NCI-H2029 treated with DMSO at 0.1 percent for 48 hours (cell line): ENCODE results near the gene RRAD.
"Not testable (repeated sequence)": the region's sequence is repeated elsewhere in the genome, so short reads cannot be mapped to it uniquely, and the experiment has no call there.

Experiments used
- DNase-seq: peaks from one replicate; lab custom pipeline; 2025; lab: John Stamatoyannopoulos, UW

Gene RRAD

DNA sequence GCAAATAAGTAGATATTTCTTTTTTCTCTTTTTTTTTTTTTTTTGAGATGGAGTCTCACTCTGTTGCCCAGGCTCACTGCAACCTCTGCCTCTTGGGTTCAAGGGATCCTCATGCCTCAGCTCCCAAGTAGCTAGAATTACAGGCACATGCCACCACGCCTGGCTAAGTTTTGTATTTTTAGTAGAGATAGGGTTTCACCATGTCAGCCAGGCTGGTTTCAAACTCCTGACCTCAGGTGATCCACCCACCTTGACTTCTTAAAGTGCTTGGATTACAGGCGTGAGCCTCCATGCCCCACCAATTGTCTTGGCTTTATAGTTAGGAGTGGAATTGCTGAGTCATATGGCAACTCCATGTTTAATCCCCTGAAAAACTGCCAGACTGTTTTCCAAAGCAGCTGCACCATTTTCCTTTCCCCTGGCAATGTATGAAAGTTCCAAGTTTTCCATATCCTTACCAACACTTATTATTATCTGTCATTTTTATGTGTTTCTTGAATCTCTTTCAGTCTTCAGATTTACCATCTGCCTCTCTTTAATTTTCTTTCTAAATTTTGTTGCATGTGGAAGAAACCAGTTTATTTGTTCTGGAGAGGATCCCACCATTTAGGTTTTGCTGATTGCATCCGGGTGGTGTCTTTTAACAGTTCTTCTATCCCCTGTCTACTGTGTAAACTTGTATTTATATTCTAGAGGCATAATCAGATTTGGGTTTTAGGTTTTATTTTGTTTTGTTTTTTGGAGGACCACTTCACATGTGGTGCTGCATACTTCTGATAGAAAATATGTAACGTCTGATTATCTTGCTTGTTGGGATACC is 25.8 kb upstream of the RRAD start:
- DNase-seq = no peak

DNA sequence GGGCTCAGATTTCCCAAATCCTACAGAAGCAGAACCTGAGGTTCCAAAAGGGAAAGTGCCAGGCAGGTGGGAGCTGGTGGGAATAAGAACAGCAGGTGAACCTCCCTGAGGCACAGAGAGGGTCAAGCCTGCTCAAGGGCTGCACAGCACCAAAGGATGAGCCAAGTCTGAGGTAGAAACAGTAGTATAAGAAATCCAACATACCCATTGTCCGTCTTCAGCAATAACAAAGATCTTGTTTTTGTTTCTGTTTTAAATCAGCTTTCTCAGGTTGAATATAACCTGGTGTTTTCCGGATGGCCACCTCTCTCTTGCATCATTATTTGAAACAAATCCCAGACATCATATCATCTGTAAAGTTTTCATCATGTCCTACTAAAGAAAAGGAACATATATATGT is 25.1 kb upstream of the RRAD start:
- DNase-seq = no peak

DNA sequence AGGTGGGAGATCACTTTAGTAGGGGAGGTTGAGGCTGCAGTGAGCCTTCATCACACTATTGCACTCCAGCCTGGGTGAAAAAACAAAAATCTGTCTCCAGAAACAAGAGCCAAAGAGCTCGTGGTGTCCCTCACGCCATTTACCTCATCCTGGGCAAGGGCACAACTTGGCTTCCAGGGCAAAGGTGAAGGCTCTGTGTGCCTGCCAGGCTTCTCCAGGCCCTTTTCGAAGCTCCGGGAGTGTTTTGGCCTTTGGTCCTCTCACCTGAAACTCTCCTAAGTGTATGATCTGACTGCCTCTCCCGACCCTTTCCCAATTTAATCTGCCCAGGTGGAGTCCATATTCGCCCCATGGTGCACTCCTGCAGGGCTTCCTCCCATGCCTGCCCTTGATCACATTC is 24.1 kb upstream of the RRAD start:
- DNase-seq = no peak

DNA sequence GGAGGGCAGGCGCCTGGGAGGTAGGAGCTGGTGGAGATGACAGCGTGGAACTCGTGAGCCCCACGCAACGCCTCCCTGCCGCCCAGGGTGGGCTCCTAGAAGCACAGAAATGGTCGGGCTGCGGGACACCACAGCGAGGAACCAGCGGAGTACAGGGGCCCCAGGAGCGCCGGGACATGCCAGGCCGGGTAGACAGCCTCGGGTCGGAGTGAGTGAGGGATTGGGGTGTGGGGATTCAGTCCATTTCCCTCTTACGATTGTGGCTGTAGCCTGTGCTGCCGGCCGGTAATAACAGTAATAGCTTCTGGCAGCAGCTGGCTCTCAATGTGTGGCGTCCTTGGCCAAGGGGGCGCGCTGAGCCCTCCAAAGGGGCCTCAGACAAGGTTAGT is 23.5 kb upstream of the RRAD start:
- DNase-seq = no peak

- no peak for DNase-seq
These were observed 22.9 kb upstream of the RRAD start for GRCh38 chr16:66948134-66948836.

DNA sequence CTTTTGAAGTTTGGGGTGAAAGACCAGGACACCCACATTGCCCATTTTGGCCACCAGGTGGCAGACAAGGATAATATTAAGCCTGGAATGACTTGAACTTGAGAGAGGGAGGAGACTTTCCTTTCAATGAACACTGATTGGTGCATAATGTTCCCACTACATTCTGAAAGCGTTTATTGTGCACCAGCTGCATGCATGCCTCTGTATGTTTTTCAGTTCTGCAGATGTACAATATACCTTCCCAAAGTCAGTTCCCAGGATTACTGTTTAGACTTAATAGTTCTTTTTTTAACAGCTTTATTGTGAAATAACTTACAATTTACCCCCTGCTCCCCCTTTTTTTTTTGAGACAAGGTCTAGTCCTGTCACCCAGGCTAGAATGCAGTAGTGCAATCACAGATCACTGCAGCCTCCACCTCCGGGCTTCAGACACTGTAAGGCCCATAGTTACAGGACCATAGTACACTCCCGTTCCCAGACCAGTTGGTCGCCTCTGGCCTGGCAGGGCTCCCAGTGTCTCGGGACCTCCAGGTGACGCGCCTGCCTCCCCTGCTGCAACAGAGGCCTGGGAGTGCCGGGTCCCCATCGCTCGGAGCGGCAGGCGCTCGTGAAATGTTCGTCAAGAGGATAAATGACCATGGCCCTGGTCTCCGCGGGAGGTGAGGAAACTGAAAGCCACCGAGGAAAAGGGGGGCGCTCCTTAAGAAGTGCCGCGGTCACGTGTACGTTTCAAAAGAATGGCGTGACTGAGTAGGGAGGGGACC is 22.1 kb upstream of the RRAD start:
- peak; percentile 24 for DNase-seq

DNA sequence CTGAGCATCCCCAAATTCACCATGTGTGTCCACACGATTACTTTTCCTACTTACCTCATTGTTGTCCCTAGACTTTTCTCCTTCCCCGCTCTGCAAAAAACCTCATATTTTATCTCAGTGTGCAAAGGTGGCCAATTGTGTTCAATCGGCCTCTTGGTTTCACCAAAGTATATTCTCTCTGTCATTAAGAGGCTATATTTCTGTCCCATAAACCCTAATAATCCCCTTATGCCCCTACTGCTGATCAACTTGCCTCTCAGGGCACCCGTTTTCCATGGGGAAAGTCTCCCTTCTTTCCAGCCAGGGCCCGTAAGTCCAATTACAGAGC is 21.6 kb upstream of the RRAD start:
- no peak for DNase-seq

GRCh38 chr16:66946541-66946940 is 21.2 kb upstream of the RRAD start:
- no peak for DNase-seq

- DNase-seq = no peak
These were observed 20.6 kb upstream of the RRAD start for GRCh38 chr16:66945939-66946338.

GRCh38 chr16:66944971-66945370 is 19.6 kb upstream of the RRAD start:
- not testable (repeated sequence) for DNase-seq

DNA sequence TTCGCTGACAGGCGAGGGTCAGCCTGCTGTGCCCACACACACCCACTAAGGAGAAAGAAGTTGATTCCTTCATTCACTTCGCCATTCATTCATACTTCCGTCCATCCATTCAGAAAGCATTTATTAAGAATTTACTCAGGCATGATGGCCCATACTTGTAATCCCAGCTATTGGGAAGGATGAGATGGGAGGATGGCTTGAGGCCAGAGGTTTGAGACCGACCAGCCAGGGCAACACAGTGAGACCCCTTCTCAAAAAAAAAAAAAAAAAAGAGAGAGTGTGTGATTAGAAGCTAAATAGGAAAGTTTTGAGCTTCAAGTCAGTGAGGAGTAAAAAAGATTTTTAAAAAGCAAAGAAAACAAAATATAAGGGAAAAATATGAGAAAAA is 18.7 kb upstream of the RRAD start:
- no peak for DNase-seq

GRCh38 chr16:66943426-66944053 is 18.2 kb upstream of the RRAD start:
- DNase-seq = no peak

- no peak for DNase-seq
These were observed 17.6 kb upstream of the RRAD start for GRCh38 chr16:66942981-66943380.

GRCh38 chr16:66940236-66940635 is 14.9 kb upstream of the RRAD start:
- no peak for DNase-seq

DNA sequence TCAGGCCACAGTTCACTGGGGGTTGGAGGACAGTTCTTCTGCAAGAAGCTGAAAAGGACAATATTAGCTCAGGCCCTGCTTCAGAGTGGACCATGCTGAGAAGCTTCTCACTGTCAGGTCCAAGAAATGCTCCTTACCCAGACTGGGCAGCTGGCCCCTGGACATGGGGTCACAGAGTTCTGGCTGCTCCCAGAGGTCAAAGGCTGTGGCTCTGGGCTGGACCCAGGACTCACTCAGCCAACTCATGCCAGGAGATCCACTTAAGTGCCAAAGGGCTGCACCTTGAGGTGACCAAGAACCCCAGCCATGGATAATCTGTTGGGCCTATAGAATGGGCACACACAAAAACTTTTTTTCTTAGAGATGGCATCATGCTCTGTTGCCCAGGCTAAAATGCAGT is 14.0 kb upstream of the RRAD start:
- DNase-seq = no peak

- DNase-seq = no peak
These were observed 12.5 kb upstream of the RRAD start for GRCh38 chr16:66937725-66938337.

GRCh38 chr16:66936889-66937554 is 11.7 kb upstream of the RRAD start:
- DNase-seq = no peak

GRCh38 chr16:66936462-66936861 is 11.1 kb upstream of the RRAD start:
- no peak for DNase-seq

- no peak for DNase-seq
These were observed 10.1 kb upstream of the RRAD start, which contains the start of gene CES2 for GRCh38 chr16:66935314-66936011. Gene CES2, plus strand, starts transcription at chr16:66935516. Its CDS starts 120 bp downstream, at chr16:66935636.

DNA sequence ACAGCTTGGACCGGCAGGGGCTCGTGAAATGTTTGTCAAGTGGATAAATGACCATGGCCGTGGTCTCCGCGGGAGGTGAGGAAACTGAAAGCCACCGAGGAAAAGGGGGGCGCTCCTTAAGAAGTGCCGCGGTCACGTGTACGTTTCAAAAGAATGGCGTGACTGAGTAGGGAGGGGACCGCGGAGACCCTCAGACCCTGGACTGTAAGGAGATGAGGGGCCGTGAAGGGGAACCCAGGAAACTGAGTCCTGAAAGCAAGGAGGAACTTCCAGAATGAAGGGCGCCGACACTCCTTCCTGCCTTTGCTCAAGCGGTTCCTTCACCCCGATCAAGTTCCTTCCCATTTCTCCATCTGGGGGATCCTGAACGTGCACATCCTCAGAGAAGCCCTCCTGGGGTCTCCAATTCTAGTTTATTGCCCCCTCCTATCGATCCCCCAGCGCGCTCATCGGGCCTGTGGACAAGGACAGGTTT is 9.5 kb upstream of the RRAD start:
- DNase-seq = not testable (repeated sequence)
